T-helper 2 cell treated with Interferon-gamma antibody and Interleukin-4, amounts not matched to agents 100 ng/mL and 5 ng/mL, for 36 hours (primary cell): Measurements from ENCODE around the gene LHB. TPM values are rescaled to one million over a fixed set of nuclear protein-coding genes. Genes with fewer than 3 reads are reported as not detected.

Source experiments
- intact Hi-C: fragments of 100-400 bp; cut with micrococcal nuclease; formaldehyde crosslinking; loops from one replicate; pipeline ENCODE4 v1.15.1; 2023
- total RNA-seq: library from RNA; stranded (reverse); gene quantifications from 2 replicates; pipeline ENCODE4 v1.2.3, GENCODE V29; 2022

Gene LHB
- total RNA-seq, 1 donor from 2014 or later = not detected

DNA sequence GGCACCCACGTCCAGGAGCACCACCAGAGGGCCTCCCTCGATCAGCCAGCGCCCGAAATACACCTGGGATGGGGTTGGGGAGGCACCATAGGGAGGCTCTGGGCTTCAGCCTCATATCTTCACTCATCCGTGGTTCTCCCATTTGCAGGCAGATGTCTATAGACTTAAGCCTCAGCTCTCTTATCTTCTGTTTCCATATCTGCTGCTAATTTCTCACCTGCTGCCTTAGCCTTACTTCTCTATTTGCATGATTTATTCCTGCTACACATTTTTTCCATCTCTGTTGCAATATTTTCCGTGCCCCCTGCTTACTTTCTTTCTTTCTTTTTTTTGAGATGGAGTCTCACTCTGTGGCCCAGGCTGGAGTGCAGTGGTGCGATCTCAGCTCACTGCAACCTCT lies 29.6 kb downstream of the LHB start:
- intact Hi-C loops = no loop called here

GRCh38 chr19:48986211-48986610 lies 30.7 kb downstream of the LHB start:
- intact Hi-C loops = no loop called here

DNA sequence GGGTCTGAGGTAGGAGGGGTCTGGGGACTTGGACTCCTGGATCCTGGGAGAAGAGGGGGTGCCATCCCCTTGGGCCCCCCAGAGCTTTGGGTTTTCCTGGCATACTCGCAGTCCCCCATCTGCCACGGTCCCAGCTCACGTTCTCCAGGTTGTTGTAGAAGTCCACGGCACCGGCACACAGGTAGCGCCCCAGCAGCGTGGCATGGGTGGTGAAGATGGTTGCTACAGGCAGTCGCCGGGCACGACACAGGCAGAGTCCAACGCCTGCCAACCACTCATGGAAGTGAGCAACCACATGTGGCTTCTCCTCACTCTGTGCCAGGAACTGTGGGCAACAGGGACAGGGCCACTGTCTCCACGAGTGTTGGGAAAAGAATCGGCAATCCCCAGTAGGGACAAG lies 31.2 kb downstream of the LHB start:
- intact Hi-C loops = no loop called here

- intact Hi-C loops = no loop called here
Measured at GRCh38 chr19:48982280-48982679, 34.6 kb downstream of the LHB start.

- intact Hi-C loops = no loop called here
Measured at GRCh38 chr19:48977061-48977460, 39.8 kb downstream of the LHB start.

DNA sequence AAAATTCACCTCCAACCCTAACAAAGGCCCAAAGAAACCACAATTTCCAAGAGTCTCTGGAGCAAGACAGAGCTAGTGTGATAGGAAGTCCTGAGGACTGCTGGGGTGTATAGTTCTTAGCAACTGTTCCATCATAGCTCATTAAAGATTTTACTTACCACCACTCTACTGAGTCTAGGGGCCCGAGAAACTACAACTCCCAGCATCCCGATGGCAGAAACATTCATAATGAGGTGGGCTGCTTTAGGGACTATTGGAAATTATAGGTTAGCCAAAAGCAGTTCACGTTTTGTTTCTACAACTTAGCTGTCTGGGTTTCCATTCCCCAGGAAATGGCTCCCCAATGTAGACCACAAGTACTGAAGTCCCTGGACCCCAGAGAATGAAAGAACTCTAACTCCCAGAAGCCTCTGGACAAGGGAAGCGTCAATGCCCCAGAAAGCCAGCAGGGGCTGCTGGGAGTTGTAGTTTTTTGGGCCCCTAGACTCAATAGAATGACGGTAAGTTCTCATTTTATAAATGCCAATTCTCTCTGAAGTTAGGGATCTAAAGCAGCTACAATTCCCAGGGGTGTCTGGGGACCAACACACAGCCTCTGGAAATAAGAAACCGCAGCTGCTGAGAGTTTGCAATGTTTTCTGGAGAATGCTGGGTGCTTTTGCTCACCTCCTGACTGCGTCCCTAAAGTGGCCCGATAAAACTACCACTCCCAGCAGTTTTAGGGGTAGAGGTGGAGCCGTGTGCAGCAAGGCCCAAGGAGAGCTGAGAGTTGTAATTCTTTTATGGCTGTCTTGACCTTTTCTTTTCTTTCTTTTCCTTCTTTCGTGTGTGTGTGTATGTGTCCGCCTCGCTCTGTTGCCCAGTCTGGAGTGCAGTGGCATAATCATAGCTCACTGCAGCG lies 40.7 kb downstream of the LHB start:
- intact Hi-C loops = no loop called here

- intact Hi-C loops = loop anchor here (2.0 kb wide), 1 partner anchor 176 kb away; no protein-coding TSS in a partner anchor
Measured at GRCh38 chr19:48970923-48971395, 45.9 kb downstream of the LHB start.

GRCh38 chr19:48970139-48970766 lies 46.6 kb downstream of the LHB start:
- intact Hi-C loops = loop anchor here (2.0 kb wide), 1 partner anchor 175 kb away; no protein-coding TSS in a partner anchor

- intact Hi-C loops = loop anchor here (2.0 to 10.0 kb wide), 2 partner anchors 175 to 335 kb away; partner anchors contain the start of gene DBP
Measured at GRCh38 chr19:48969276-48970138, 47.4 kb downstream of the LHB start.

GRCh38 chr19:48968813-48969218 lies 48.1 kb downstream of the LHB start:
- intact Hi-C loops = loop anchor here (10.0 kb wide), 1 partner anchor 334 kb away; the partner anchor contains the start of gene DBP

- intact Hi-C loops = loop anchor here (10.0 kb wide), 1 partner anchor 333 kb away; the partner anchor contains the start of gene DBP
Measured at GRCh38 chr19:48968179-48968661, 48.7 kb downstream of the LHB start.

GRCh38 chr19:48967346-48968178 lies 49.3 kb downstream of the LHB start:
- intact Hi-C loops = loop anchor here (10.0 kb wide), 1 partner anchor 333 kb away; the partner anchor contains the start of gene DBP

GRCh38 chr19:48966541-48967345 lies 50.1 kb downstream of the LHB start:
- intact Hi-C loops = loop anchor here (10.0 kb wide), 1 partner anchor 332 kb away; the partner anchor contains the start of gene DBP

Other genes starting within 250 kb of the LHB start
- gene BCAT2, start 206.1 kb downstream of the LHB start, total RNA-seq = 56.3 and 60.1 TPM in 2 replicates
- 0.36 and 0.59 TPM in 2 replicates for gene HSD17B14, start 180.6 kb downstream of the LHB start, total RNA-seq
- gene PLEKHA4, start 148.5 kb downstream of the LHB start, total RNA-seq = 1.4 and 1.8 TPM in 2 replicates
- gene PPP1R15A, start 144.7 kb downstream of the LHB start, total RNA-seq = 24.5 and 26.8 TPM in 2 replicates
- not detected in 2 replicates for gene TULP2, start 118.3 kb downstream of the LHB start, total RNA-seq
- 225 and 234 TPM in 2 replicates for gene NUCB1, start 116.8 kb downstream of the LHB start, total RNA-seq
- gene DHDH, start 83.4 kb downstream of the LHB start, total RNA-seq = 0.52 and 0.75 TPM in 2 replicates
- gene BAX, start 62.2 kb downstream of the LHB start, total RNA-seq = 326 and 330 TPM in 2 replicates
- 704 and 728 TPM in 2 replicates for gene FTL, start 51.8 kb downstream of the LHB start, total RNA-seq
- gene GYS1, start 23.8 kb downstream of the LHB start, total RNA-seq = 54.0 and 55.8 TPM in 2 replicates
- gene RUVBL2, start 23.2 kb downstream of the LHB start, total RNA-seq = 105 and 108 TPM in 2 replicates
- not detected in 2 replicates for gene CGB3, start 7.2 kb upstream of the LHB start, total RNA-seq
- not detected in 2 replicates for gene CGB2, start 14.8 kb upstream of the LHB start, total RNA-seq
- gene CGB1, start 19.8 kb upstream of the LHB start, total RNA-seq = not detected in 2 replicates
- not detected in 2 replicates for gene CGB5, start 26.8 kb upstream of the LHB start, total RNA-seq
- not detected in 2 replicates for gene CGB8, start 32.0 kb upstream of the LHB start, total RNA-seq
- gene CGB7, start 40.7 kb upstream of the LHB start, total RNA-seq = not detected in 2 replicates
- not detected in 2 replicates for gene NTF4, start 47.7 kb upstream of the LHB start, total RNA-seq
- not detected in 2 replicates for gene KCNA7, start 55.6 kb upstream of the LHB start, total RNA-seq
- gene SNRNP70, start 68.4 kb upstream of the LHB start, total RNA-seq = 228 and 238 TPM in 2 replicates
- gene LIN7B, start 97.3 kb upstream of the LHB start, total RNA-seq = 2.8 and 4.2 TPM in 2 replicates
- 0.61 and 0.68 TPM in 2 replicates for gene C19orf73, start 102.1 kb upstream of the LHB start, total RNA-seq
- 1.3 and 1.5 TPM in 2 replicates for gene PPFIA3, start 102.5 kb upstream of the LHB start, total RNA-seq
- not detected in 2 replicates for gene HRC, start 138.3 kb upstream of the LHB start, total RNA-seq
- 0.43 and 1.1 TPM in 2 replicates for gene TRPM4, start 140.7 kb upstream of the LHB start, total RNA-seq